Psoas muscle (tissue), 8 donors: ENCODE data around the gene EYA4. TPM values are rescaled to one million over a fixed set of nuclear protein-coding genes. Genes with fewer than 3 reads are reported as not detected.

Source experiments
- ATAC-seq, 4 donors: fragments of 200-7000 bp; cut with Tn5 transposase; one replicate each; pipeline ENCODE4 v1.9.1; 2020; ENCODE audit warnings: moderate library complexity in 3 of 4, mild to moderate bottlenecking in 2 of 4
- DNase-seq, 2 donors: peaks; one replicate each; pipeline ENCODE4 v3.0.0-alpha.2; 2020
- H3K27ac ChIP-seq: fragments of 200-600 bp; one replicate; pipeline ENCODE4 v1.8.0; 2022
- H3K27me3 ChIP-seq, 3 donors: fragments of 200-600 bp in 1 of 3; one replicate each; pipeline versions ENCODE4 v1.6.1 to v1.8.0; 2013 to 2022; ENCODE audit warnings: low read length in 2 of 3, mild to moderate bottlenecking in 2 of 3, moderate library complexity in 1 of 3; ENCODE audit not compliant: insufficient read depth in 3 of 3
- H3K36me3 ChIP-seq, 2 donors: fragments of 200-600 bp in 1 of 2; one replicate each; pipeline versions ENCODE4 v1.6.1 to v1.8.0; 2013 to 2022; ENCODE audit warnings: low read depth in 1 of 2, mild to moderate bottlenecking in 1 of 2, moderate library complexity in 1 of 2; ENCODE audit not compliant: insufficient read depth in 1 of 2
- H3K4me1 ChIP-seq: fragments of 200-600 bp; one replicate; pipeline ENCODE4 v1.8.0; 2022
- H3K4me3 ChIP-seq: fragments of 200-600 bp; one replicate; pipeline ENCODE4 v1.8.0; 2022; ENCODE audit warnings: mild to moderate bottlenecking
- H3K9me3 ChIP-seq: fragments of 200-600 bp; one replicate; pipeline ENCODE4 v1.8.0; 2022
- WGBS, 3 donors: extraction: QIAGEN DNeasy Blood & Tissue Kit; methylation state at CpG; one replicate each; pipeline versions ENCODE4 v1.1.6 to v1.1.7; 2013; 5-methylcytosine and 5-hydroxymethylcytosine counted together
- intact Hi-C, 2 donors: fragments of 100-400 bp; cut with DNase I; formaldehyde crosslinking; loops; one replicate each; pipeline versions ENCODE4 v1.11.0 to v1.14.2; 2022
- polyA plus RNA-seq, 3 donors: library from polyadenylated mRNA; stranded (reverse); fragments of 200-250 nt; gene quantifications; one replicate each; pipeline ENCODE4 v1.2.3, GENCODE V29; 2013
- total RNA-seq, 4 donors: library from RNA; stranded (reverse); fragmentation: NEBNext Ultra II Directional in 2 of 4; extraction: Animal tissue kit (Norgen Biotek cat#: 25700) in 2 of 4; gene quantifications; one replicate each; pipeline versions ENCODE4 v1.2.1 to v1.2.4, GENCODE V29; 2021 to 2023
- TF ChIP-seq, protein P1 (sequence below): fragments of 200-600 bp; IDR thresholded peaks from one replicate; pipeline ENCODE4 v1.8.0; 2022; ENCODE audit warnings: antibody characterized with exemption
- donor health status: healthy with polysubstance abuse.
- donor health status: DM: no; HTN: no; CAD: no; lungs with moderate emphysema.
- donor health status: Bipolar disorder and iron deficiency.
- donor health status: healthy.
- donor health status: DM: yes; HTN: yes; CAD: no.
- donor health status: DM: no; HTN: no; CAD: no.
- donor health status: DM: no; HTN: no; CAD: no.
- donor health status: DM: yes; HTN: yes; CAD: no.

Gene EYA4
- total and polyA plus RNA-seq, 7 donors: 5.6 to 48.3 (median 32.8) TPM

DNA sequence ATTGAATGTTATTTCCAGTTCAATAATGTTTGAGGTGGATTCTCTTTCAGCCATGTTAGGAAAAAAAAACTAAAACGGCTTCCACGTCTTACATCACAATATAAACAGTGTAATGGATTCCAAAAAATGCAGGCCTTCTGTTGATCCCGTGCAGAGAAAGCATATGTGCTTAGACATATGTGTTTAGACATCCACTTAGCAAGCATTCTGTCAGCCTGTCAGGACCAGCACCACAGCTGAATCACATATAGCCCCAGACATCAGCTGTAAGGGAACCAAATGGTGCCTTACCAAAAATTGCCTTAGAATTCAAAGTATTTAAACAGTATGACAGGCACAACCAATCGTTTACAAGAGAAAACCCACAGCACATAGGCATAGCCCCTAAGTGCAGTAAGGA, 304.9 kb downstream of the EYA4 start:
- intact Hi-C loops: loop anchor here (5.0 to 10.0 kb wide), 2 partner anchors 349 to 491 kb away; no protein-coding TSS in a partner anchor
- H3K27me3 ChIP-seq: no peaks in the 10 kb centered on the region
- H3K36me3 ChIP-seq: no peaks in the 10 kb centered on the region
- H3K4me3 ChIP-seq: no peak overlapping the region
- DNase-seq (no peak), ATAC-seq (no peak)
- TF ChIP-seq, protein P1, sequence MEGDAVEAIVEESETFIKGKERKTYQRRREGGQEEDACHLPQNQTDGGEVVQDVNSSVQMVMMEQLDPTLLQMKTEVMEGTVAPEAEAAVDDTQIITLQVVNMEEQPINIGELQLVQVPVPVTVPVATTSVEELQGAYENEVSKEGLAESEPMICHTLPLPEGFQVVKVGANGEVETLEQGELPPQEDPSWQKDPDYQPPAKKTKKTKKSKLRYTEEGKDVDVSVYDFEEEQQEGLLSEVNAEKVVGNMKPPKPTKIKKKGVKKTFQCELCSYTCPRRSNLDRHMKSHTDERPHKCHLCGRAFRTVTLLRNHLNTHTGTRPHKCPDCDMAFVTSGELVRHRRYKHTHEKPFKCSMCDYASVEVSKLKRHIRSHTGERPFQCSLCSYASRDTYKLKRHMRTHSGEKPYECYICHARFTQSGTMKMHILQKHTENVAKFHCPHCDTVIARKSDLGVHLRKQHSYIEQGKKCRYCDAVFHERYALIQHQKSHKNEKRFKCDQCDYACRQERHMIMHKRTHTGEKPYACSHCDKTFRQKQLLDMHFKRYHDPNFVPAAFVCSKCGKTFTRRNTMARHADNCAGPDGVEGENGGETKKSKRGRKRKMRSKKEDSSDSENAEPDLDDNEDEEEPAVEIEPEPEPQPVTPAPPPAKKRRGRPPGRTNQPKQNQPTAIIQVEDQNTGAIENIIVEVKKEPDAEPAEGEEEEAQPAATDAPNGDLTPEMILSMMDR: no peak
- peaks cover 37% of the 10 kb centered on the region for H3K4me1 ChIP-seq
- WGBS, 3 donors: 47 to 51% (median 50%) methylated on average over 4 of the region's 4 CpGs
- H3K27ac ChIP-seq: no peak overlapping the region
- no peaks in the 10 kb centered on the region for H3K9me3 ChIP-seq

DNA sequence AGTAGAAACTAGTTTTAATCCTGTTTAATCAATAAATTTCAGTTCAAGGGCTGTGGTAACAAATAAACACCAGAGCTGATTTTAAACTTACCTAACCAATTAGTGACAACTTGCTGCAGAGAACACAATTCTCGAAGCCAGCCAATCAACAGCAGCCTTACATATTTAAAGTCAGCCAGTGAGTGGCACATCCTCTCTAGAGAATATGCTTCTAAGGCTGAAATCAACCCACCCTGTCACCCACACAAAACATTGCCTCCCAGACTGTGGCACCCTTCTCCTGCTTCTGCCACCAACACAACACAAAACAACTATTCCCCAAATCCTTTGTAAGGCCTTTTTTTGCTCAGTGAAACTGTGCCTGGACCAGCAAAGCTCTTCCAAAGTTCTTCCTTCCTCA, 306.0 kb downstream of the EYA4 start:
- no peaks in the 10 kb centered on the region for H3K9me3 ChIP-seq
- peaks cover 42% of the 10 kb centered on the region for H3K4me1 ChIP-seq
- no peak overlapping the region for H3K27ac ChIP-seq
- intact Hi-C loops: loop anchor here (5.0 to 10.0 kb wide), 2 partner anchors 350 to 492 kb away; no protein-coding TSS in a partner anchor
- WGBS, 3 donors: 81 to 90% (median 81%) methylated on average over 1 of the region's 1 CpG
- no peak overlapping the region for H3K4me3 ChIP-seq
- no peaks in the 10 kb centered on the region for H3K27me3 ChIP-seq
- TF ChIP-seq, protein P1: no peak
- no peaks in the 10 kb centered on the region for H3K36me3 ChIP-seq
- no peak for ATAC-seq
- DNase-seq: no peak

DNA sequence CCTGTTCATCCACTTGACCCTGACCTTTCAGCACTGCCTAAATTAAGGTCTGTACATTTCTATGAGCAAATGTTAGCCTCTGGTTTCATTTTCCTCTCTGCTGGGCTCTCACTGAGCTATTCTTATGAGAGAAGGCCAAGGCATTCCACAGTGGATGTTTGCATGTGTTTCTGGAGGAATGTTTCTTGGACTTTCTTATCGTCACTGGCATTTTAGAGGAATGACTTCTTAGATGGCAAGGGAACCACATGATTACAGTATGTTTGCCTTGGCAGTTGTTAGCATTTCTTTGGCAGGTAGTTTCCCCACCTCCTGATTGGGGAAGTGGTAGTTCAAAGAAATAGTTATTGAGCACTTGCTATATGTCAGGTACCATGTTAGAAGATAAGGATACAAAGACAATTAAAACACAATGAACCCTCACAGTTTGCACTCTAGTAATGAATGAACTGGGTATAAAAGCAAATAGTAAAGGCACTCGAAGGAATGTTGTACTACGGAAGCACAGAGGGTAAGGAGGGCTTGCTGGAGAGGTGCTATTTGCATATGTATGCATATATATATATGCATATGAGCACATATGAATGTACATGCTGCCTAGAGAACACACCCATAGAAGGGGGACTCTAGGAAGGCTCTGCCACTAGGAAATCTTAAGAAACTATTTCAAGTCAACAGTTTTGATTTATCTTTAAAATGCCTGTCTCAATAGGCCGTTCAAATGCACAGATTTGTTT, 307.4 kb downstream of the EYA4 start:
- Histone ChIP-seq H3K4me1 (peaks cover 42% of the 10 kb centered on the region), H3K9me3 (no peaks in the 10 kb centered on the region), H3K4me3 (no peak overlapping the region), H3K27me3 (no peaks in the 10 kb centered on the region), H3K27ac (peak overlapping the region; percentile 82), H3K36me3 (no peaks in the 10 kb centered on the region)
- intact Hi-C loops: loop anchor here (5.0 to 10.0 kb wide), 2 partner anchors 351 to 494 kb away; no protein-coding TSS in a partner anchor
- ATAC-seq (no peak), DNase-seq (no peak)
- TF ChIP-seq, protein P1: no peak
- 52 to 71% (median 54%) methylated on average over 4 of the region's 4 CpGs for WGBS, 3 donors

DNA sequence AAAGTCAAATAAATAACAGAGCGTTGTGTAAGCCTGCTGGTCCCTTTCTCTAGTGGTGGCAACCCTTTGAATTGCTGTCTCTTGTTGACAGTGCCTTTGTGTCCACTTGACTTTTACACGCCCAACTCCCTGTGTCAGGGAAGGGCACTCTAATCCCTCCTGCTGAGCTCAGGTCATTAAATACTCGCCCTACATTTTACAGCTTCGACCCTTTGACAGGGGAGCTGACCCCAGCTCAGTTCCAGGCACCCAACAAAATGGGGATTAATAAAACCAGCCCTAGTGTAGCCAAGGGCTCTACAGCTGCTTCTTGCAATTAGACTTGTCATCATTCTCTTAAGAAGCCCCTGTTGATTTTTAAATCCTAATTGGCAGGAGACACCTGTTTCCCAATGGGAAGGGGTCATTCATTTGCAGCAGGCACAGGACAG, 308.2 kb downstream of the EYA4 start:
- peaks cover 42% of the 10 kb centered on the region for H3K4me1 ChIP-seq
- no peaks in the 10 kb centered on the region for H3K27me3 ChIP-seq
- intact Hi-C loops: loop anchor here (5.0 to 10.0 kb wide), 2 partner anchors 352 to 495 kb away; no protein-coding TSS in a partner anchor
- H3K36me3 ChIP-seq: no peaks in the 10 kb centered on the region
- H3K4me3 ChIP-seq: peak overlapping the region; percentile 17
- H3K27ac ChIP-seq: peak overlapping the region; percentile 82
- ATAC-seq (no peak), DNase-seq (no peak)
- 27 to 45% (median 31%) methylated on average over 4 of the region's 4 CpGs for WGBS, 3 donors
- H3K9me3 ChIP-seq: no peaks in the 10 kb centered on the region
- TF ChIP-seq, protein P1: no peak
